ENCODE data around the gene XPNPEP1. TPM values are rescaled to one million over a fixed set of nuclear protein-coding genes. Genes with fewer than 3 reads are reported as not detected.
A peak's percentile ranks its signal among the peaks of the same experiment; 100 is the strongest.

The XPNPEP1 gene
- polyA plus RNA-seq, 1 of the 3 experiments (the other 2 are of a cell fraction) = 167 TPM

GRCh38 chr10:109934958-109935793, 11.9 kb upstream of the XPNPEP1 start:
- ChIA-PET POLR2A (no interaction called here), CTCF (interaction anchor here (0.5 to 1.4 kb wide), 4 partner anchors 39 to 146 kb away, joined by 3 to 4 read pairs (median 3); no protein-coding TSS in a partner anchor)
- H3K27me3 ChIP-seq (ENCODE audit: insufficient read depth) = no peaks in the 10 kb centered on the region
- H3K36me3 ChIP-seq (replicated peaks in 1 of 2; ENCODE audit: control insufficient read depth in 1 of 2, insufficient read depth in 2 of 2, low read length in 1 of 2) = no peaks in the 10 kb centered on the region
- peak; percentile 15 for DNase-seq
- H3K4me1 ChIP-seq (ENCODE audit: control insufficient read depth in 1 of 2, insufficient read depth in 2 of 2, low read depth in 1 of 2, low read length in 1 of 2) = peaks cover 7 to 8% of the 10 kb centered on the region in 2 experiments; a peak in 3 of 4 replicates
- no peaks in the 10 kb centered on the region for H3K9me2 ChIP-seq
- no peaks in the 10 kb centered on the region for H3K9me3 ChIP-seq
- no peaks in the 10 kb centered on the region for H4K20me1 ChIP-seq (ENCODE audit: insufficient read depth)
- H3F3A ChIP-seq (replicated peaks; ENCODE audit: insufficient read depth) = no peaks in the 10 kb centered on the region
- H3K27ac ChIP-seq (ENCODE audit: low read depth in 2 of 2, low read length in 1 of 2) = peak overlapping the region in 1 of 2 experiments; percentile 30; a peak in 2 of 4 replicates
- TF ChIP-seq USF1 (IDR thresholded peaks at IDR 0.05; ENCODE audit: borderline replicate concordance, low read depth) (no peak), RAD21 (IDR thresholded peaks at IDR 0.05; ENCODE audit: low read length) (no peak), YY1 (IDR thresholded peaks at IDR 0.05; ENCODE audit: low read depth) (no peak), TCF12 (IDR thresholded peaks at IDR 0.05) (no peak), GABPA (IDR thresholded peaks at IDR 0.05; ENCODE audit: low read depth) (no peak), ELF1 (IDR thresholded peaks at IDR 0.05) (no peak), USF2 (IDR thresholded peaks at IDR 0.05; ENCODE audit: borderline replicate concordance, low read depth, low read length) (no peak), RCOR1 (IDR thresholded peaks at IDR 0.05; ENCODE audit: low read length) (no peak), GATA2 (CRISPR knock-in tag; IDR thresholded peaks at IDR 0.05) (no peak), MXI1 (IDR thresholded peaks at IDR 0.05; ENCODE audit: low read depth, low read length) (no peak), EP300 (IDR thresholded peaks at IDR 0.05; ENCODE audit: borderline replicate concordance in 1 of 2, low read depth in 1 of 2, low read length in 1 of 2) (no peak), FOXJ3 (CRISPR knock-in tag; IDR thresholded peaks at IDR 0.05) (no peak), FOSL2 (IDR thresholded peaks at IDR 0.05; ENCODE audit: borderline replicate concordance, low read depth) (no peak), MAX (IDR thresholded peaks at IDR 0.05; ENCODE audit: low read depth) (no peak), FOXM1 (IDR thresholded peaks at IDR 0.05; ENCODE audit: low read depth) (no peak), RFX5 (IDR thresholded peaks at IDR 0.05; ENCODE audit: low read length) (no peak), NRF1 (IDR thresholded peaks at IDR 0.05; ENCODE audit: low read depth, low read length) (no peak), JUND (IDR thresholded peaks at IDR 0.05) (no peak), MEF2A (IDR thresholded peaks at IDR 0.05; ENCODE audit: borderline replicate concordance, low read depth) (no peak), IRF3 (IDR thresholded peaks at IDR 0.05; ENCODE audit: low read depth, low read length) (no peak)
- no peak overlapping the region for H3K4me2 ChIP-seq
- 80% methylated on average over 3 of the region's 5 CpGs for WGBS (ENCODE audit: low lambda C conversion rate)
- no peak overlapping the region for H3K9ac ChIP-seq
- no peaks in the 10 kb centered on the region for H3K79me2 ChIP-seq (ENCODE audit: insufficient read depth)
- no peak overlapping the region for H3K4me3 ChIP-seq (ENCODE audit: low read depth in 2 of 2, low read length in 1 of 2)
- H2AFZ ChIP-seq (ENCODE audit: low read depth) = no peak overlapping the region

Data from SK-N-SH (cell line).